HG02973 (cell line): ENCODE data around the gene PCDH9.

Source experiments
- ATAC-seq: cut with Tn5 transposase; IDR thresholded peaks from one replicate; pipeline ENCODE4 v1.9.1; 2021; ENCODE audit warnings: moderate library complexity; ENCODE audit not compliant: unreplicated experiment

The PCDH9 gene

DNA sequence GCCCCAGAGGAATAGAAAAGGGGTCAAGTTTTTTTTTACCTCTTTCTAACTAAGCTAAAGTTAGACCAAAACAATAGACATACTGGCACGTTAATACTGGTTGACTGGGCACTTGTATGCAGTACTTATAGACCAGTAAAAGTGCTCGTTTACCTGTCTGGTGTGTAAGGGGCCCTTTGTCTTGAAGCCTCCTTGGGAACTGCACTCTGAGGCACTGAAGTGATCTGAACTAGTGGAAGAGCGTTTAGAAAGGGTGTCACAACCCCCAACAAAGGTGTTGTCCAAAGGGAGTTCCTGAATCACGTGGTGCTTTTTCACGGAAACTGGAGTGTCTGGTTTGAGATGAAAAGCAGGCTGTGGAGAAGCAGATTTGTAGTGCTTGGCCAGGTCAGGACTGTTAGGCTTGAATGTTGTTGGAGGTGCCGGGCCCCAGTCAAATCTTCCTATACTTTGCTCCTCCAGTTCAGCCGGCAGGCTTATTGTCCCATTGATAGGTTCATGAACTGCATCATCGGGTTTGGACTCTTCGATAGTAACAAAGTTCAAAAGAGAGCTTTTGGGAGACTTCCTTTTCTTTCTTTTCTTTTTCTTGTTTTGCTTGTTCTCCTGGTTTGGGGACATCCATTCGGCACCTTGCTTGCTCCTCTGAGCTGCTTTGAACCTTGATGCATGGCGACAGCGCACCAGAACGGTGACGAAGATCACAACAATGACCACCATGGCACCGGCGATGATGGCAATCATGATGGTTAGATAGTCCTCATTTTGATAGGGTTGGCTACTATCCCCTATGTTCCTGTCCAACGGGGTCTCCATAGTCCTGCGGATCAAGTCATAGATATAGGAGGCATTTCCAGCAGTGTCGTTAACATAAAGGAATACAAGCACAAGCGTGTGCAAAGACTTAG lies 4.6 kb downstream of the PCDH9 start:
- ATAC-seq: no peak

DNA sequence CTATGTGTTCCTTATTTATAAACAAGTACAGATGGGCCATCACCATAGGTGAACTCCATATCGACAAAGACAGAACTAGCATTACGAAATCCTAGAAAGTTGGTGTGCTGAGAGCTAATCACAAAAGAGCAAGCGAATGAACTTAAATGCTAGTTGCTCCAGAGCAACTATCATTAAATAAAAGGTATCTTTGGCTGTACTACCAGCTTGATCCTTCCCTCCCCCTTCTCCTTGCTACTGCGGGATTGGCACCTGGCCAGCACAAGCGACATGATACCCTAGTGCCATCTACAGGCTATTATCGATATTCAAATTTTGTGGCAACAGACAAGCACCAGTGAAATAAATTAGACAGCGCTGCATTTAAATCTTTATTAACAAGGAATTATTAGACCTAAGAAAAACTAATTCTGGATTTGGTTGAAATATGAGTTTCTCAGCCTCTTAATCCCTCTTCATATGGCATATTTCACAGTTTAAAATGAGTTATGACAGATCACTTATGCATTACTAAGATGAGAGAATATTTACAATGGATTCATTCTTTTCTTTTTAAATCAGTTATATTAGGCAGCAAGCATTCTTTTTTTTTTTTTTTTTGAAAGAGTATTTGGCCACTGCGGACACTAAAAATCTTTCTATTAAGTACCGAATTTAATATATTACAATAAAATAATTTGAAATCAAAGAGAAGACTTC lies 5.8 kb downstream of the PCDH9 start:
- peak; percentile 68 for ATAC-seq

DNA sequence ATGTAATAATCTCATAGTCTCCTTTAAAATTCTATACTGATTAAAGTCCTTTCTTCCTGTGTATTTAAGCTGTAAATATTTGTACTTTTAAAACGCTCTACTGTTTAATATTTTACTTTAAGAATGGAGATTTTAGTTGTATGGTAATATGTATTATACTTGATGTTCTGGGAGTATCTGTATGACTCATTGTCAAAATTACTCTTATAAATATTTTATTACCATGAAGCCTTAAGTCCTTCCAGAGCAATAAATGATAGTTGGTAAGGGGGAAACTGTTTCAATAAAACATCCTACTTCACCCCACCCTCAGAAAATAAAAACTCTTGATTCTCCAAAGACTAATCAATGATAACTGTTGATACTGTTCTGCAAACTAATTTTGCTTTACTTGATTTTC lies 6.4 kb downstream of the PCDH9 start:
- no peak for ATAC-seq

DNA sequence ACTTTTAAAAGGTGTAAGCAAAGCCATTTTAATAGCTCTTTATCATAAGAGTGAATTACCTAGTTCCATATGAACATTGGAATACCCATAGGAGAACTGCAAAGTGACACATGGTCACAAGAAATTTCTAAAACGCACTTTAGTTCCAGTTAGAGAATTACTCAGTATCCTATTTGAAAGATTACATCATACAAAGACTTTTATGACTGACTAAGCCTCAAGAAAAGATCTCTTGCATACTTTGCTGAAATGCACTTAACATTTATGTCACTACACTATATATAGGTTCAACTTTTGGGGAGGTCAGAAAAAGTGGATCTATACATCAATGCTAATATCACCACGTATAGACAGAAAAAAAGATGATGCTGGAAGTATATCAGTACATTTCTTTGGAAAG lies 7.1 kb downstream of the PCDH9 start:
- no peak for ATAC-seq

DNA sequence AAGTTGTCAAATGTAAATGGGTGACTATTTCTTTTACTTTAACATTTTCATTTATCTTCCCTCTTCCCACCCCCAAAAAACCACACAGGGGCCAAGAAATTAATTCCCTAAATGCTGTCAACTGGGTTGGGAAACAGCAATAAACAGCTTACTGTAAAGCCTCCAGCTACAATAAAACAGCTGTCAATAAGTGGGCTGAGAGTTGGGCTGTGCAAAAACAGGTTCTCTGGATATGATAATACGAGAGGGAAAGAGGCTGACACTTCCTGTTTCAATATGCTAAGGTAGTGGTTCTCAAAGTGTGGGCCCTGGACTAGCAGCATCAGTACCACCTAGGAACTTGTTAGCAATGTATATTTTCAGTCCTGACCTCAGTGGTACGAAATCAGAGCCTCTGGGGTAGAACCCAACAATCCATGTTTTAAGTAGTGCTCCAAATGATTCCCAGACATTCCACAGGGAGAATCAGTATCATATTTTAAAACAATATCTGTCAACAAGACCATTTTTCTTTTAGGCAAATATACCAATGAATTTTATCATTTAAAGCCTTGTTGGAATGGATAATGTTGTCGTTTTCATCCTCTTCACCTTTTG lies 8.4 kb downstream of the PCDH9 start:
- no peak for ATAC-seq

DNA sequence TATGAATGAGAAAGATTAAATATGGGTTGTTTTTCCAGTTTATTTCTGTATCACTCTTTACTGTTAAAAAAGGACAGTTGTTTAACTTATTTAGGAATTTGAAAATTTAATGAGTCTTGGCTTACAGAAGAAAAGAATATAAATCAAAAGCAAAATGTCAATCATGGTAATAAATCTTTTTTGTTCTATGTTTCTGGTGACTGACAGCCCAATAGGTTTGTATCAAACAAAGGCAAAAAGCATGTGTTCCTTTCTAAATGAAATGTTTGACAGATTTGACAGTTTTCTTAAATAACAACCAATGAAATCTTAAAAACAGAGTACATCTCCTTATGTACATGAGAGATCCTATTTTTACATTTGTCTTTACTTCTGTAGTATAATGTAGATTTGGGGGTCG lies 11.0 kb downstream of the PCDH9 start:
- no peak for ATAC-seq

DNA sequence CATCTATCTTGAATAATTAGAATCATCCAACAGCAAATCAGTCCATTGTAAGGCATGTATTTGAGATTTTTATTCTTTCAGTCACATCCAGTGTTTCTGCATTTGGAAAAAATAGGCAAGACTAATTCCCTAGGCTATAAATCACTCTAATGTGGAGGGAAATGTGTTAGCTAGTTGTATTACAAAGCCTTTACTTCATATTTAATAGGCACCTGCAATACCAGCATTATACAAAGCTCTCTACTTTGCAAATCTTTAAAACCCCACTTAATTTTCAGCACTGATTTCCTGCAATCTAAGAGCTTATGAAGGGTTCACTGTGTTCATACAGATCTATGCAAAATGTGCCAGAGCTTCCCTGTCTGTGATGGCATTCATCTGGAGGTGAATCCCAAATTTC lies 12.3 kb downstream of the PCDH9 start:
- ATAC-seq: no peak

DNA sequence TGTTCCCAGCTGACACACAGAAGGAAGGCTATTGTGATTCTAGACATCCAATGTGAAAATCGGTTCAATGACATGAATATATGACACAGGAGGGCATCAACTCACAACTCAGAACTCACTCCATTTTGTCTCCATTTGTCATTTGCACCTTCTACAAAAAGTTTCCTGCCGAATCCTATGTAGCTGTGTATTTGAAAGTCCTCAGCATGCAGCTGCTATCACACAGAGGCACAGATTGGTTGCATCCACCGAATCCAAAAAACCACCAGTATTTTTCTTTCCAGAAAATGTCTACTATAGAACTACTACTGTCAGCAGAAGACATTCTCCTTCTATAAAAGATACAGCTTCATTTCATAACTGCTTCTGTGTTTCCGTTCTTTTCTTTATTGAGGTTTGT lies 13.3 kb downstream of the PCDH9 start:
- no peak for ATAC-seq

DNA sequence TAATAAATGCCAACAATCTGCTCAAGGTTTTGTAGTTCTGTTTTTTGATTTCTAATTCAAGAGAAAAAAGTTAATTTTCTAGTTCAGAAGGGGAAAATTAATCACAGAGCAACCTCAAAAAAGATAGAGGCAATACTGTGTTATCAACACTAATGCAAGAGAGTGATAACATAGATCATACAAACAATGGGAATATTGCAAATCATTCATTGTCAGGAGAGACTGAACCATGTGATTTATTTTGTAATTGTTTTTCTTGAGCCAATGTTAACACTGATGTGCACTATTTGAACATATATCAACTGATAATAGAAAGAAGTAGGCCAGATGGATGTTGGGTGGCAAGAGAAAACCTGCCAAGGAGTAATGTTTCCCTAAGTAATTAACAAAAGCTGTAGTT lies 19.9 kb downstream of the PCDH9 start:
- ATAC-seq: no peak

DNA sequence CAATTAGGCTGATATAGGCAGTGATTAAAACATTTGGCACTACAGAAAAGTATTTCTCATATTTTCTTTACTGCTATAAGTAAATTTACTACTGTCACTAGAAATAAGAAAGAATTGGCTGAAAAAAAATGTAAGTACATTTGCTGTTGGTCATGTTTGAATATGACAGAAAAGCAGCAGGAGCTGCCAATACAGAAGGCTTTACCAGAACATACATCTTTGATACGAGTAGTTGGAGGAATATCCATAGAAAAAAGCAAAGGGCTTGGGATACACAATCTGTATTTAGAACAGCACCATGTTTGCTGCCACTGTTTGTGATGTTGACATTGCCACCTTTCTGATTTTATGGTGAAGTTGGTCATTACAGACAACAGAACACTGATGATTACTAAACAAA lies 21.6 kb downstream of the PCDH9 start:
- no peak for ATAC-seq

DNA sequence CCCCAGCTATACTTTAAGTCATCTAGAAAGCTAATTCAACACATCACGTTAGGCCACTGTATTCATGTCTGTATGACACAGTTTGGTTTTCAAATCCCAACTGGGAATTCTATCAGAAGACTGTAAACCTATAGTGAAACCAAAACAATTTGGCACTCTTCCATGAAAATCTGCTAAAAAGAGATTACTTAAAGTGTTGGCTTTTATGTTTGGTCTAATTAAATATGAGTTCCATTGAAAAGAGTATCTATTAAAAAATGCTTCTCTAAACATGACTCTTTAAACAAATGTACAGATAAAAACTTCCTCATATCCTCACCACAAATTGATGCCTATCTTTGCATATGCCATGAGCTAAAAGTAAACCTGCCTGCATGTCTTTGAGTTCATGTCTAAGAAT lies 25.4 kb downstream of the PCDH9 start:
- ATAC-seq: no peak

DNA sequence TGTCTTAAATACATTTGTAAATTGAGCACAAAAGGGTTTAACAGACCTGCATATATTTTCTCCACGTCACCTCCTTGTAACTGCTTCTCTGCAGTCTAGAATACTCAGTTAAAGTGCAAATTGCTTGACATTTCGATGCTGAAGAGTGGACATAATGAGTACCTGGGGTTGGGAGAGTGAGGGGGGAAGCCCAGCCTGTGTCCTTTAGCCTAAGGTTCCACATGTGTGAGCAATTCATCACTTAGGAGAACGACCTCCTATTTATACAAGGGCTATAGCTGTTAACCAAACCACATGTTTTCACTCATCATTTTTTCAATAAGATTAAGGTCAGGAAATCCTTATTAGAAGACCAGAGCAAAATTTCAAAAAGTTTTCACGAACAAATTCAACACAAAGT lies 29.5 kb downstream of the PCDH9 start:
- no peak for ATAC-seq

DNA sequence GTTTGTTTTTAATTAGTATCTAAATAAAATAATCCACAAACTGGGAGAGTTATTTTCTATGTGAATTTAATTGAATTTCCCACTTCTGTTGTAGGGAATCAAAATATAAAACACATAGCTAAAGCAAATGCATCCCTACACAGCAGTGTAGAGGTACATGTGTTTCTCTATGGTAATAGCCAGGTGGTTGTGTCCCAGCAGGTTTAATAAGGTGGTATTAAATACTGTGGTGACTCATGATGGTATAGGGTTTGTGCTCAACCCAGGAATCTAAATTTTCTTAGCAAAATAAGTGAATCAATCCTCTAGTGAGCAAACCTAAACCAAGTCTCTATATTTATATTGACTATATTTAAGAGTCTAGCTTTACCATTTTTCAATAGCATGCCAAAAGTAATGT lies 30.0 kb downstream of the PCDH9 start:
- no peak for ATAC-seq

DNA sequence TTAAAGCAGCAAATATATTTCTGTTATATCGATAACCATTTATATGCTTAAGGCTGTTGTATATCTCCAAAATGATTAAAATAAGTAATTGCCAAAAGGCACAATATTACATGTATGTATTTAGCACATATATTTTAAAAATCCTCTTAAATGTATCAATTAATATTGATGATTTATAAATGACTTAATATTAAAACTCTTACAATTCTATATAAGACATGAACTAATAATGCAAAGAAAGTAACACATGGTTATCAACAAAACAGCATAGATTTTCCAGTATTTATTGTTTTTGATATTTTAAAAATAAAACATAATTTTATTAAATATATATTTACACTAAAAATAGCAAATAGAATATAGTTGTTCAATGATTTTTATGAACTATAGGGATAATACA lies 32.4 kb downstream of the PCDH9 start:
- no peak for ATAC-seq

DNA sequence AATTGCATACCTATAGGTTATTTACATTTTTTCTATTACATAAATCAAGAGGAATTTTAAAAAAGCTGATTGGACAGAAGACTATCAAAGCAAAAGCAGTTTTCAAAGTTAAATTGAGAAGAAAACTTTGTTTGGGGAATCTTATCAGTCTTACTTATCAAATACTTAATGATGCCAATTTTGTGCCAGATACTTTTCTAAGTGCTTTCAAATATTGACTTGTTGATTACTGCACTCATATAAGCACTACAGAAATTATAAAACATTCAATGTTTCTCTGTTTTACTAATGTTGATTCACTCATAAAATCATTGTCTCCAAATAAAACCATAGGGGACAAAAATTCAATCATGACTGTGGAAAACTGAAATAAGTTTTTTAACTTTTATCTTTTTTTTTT lies 36.2 kb downstream of the PCDH9 start:
- ATAC-seq: no peak

DNA sequence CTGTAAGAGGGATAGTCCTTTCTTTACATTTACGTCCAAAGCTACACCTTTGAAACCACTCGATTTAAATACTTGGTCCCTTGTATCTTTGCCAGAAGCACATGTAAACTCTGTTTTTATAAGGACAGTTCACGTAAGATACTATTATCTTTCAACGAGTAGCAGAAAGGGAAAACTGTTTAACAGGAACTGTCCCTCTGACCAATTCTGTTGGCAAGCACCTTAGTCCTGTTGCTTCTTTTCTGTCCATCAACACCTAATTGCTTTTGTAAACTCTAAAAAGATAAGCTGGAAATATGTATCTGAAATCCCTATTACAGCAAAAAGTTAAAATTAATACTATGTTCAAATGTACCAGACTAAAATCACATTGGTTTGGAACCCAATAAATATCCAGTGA lies 37.4 kb downstream of the PCDH9 start:
- no peak for ATAC-seq

DNA sequence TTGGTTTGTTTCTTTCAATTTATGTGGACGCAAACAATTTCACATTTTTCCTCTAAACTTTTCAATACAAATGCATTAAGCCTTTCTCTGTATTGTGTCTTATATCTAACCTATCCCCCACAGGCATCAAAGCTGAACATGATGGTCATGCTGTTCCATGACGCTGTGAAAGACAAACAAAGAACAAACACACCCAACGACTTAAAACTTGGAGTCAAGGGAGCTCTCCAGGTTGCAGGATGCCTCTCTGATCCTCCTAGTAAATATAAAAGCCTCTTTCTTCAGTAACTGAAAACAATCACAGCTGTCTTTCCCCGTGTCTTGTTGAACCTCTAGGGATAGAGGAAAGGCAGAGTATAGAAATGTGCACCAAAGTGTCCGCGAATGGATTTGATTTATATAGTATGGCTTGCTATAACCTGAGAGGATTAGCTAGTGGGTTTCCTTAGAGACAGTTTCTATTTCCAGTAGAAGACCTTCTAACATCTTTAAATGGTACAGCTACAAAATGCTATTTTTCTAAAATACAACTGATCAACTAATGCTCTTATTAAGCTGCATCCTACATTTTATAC lies 43.1 kb downstream of the PCDH9 start:
- ATAC-seq: no peak

DNA sequence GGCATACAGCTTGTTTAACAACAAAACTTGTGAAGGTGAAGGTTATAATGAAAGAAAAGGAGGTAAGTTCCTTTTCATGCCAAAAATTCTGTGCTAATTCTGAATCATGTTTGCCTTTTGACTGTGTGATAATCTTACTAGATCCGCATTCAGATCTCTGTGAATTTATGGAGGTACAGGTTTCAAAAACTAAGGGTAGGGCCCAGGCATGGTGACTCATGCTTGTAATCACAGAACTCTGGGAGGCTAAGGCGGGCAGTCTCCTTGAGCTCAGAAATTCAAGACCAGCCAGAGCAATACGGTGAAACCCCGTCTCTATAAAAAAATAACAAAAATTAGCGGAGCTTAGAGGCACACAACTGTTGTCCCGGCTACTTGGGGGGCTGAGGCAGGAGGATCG lies 45.9 kb downstream of the PCDH9 start:
- no peak for ATAC-seq

DNA sequence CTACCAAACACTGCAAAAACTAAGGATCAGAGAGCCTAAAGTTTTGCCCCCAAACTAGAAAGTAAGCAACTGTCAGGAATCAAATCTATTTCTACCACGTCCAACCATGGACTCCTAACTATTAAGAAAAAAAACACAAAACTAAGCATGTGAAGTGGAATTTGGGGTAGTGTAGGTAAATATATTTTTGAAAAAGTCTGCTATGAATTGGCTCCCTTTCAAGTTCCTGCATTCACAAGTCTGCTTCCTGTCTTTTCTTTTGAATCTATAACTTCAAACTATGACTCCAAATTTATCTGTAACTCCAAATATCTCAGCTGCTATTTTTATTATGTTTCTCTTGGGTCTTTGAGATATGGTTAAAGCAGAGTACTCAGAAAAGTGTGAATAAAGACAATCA lies 47.0 kb downstream of the PCDH9 start:
- ATAC-seq: no peak

DNA sequence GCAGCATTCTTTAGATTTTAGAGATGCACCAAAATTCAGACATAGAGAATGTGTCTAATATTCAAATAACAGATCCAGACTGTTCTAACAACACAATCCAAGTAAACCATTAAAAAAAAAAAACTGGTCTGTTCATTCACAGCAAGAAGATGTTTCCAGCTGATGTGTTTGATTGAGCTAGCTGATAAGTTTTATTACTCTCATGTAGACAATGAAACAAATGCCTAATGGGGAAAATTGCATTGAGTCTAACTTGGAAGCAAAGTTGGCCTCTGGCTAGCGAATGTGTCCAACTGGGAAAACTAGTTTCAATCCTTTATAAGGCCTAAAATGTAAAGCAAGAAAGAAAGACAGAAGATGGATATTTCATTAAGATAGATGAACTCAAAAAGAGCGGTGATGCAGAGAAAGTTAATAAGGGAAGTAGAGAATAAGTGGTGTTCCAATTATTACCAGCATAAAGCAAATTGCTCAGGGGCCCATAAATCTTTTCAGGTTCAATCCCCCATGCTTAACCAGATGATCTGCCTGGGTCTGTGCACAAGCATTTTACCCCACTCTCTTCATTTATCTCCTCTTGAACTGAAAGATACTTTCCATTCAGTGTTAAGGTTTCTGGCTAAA lies 54.2 kb downstream of the PCDH9 start:
- no peak for ATAC-seq

DNA sequence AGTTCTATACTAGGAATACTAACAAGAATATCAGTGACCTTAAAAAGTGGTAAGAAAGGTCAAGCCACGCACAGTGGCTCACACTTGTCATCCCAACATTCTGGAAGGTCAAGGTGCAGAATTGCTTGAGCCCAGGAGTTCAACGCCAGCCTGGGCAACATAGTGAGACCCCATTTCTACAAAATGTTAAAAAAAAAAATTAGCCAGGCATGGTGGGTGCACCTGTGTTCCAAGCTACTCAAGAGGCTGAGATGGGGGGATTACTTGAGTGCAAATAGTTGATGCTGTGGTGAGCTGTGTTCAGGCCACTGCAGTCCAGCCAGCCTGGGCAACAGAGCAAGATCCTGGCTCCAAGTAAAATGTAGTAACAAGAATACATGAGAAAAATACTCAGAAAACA lies 61.8 kb downstream of the PCDH9 start:
- ATAC-seq: no peak
